ENCODE measurements around the gene RAP2A. TPM values are rescaled to one million over a fixed set of nuclear protein-coding genes. Genes with fewer than 3 reads are reported as not detected.

Gene RAP2A
- total RNA-seq, 4 donors from 2014 or later = 32.4 to 45.7 (median 33.5) TPM

GRCh38 chr13:97394542-97394941, 39.4 kb upstream of the RAP2A start:
- Histone ChIP-seq H3K4me1 (peaks cover 0 to 25% (median 0%) of the 10 kb centered on the region in 4 donors), H3K36me3 (peaks cover 0 to 21% (median 0%) of the 10 kb centered on the region in 3 donors), H3K4me3 (no peak overlapping the region), H3K9me3 (no peaks in the 10 kb centered on the region), H3K27me3 (no peaks in the 10 kb centered on the region), H3K27ac (no peak overlapping the region)
- TF ChIP-seq POLR2A (IDR thresholded peaks at IDR 0.05) = no peak
- TF ChIP-seq, protein P1, sequence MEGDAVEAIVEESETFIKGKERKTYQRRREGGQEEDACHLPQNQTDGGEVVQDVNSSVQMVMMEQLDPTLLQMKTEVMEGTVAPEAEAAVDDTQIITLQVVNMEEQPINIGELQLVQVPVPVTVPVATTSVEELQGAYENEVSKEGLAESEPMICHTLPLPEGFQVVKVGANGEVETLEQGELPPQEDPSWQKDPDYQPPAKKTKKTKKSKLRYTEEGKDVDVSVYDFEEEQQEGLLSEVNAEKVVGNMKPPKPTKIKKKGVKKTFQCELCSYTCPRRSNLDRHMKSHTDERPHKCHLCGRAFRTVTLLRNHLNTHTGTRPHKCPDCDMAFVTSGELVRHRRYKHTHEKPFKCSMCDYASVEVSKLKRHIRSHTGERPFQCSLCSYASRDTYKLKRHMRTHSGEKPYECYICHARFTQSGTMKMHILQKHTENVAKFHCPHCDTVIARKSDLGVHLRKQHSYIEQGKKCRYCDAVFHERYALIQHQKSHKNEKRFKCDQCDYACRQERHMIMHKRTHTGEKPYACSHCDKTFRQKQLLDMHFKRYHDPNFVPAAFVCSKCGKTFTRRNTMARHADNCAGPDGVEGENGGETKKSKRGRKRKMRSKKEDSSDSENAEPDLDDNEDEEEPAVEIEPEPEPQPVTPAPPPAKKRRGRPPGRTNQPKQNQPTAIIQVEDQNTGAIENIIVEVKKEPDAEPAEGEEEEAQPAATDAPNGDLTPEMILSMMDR (IDR thresholded peaks at IDR 0.05) = no peak
- no peak for DNase-seq (ENCODE audit: low spot score in 2 of 2)

GRCh38 chr13:97395447-97396136, 38.4 kb upstream of the RAP2A start:
- no peaks in the 10 kb centered on the region for H3K27me3 ChIP-seq
- H3K9me3 ChIP-seq = no peaks in the 10 kb centered on the region
- 66 to 67% methylated on average over 4 of the region's 4 CpGs for WGBS, 2 donors
- peaks cover 0 to 21% (median 0%) of the 10 kb centered on the region in 3 donors for H3K36me3 ChIP-seq
- H3K27ac ChIP-seq = peak overlapping the region in 1 of 4 donors; percentile 44
- DNase-seq (ENCODE audit: low spot score in 2 of 2) = no peak
- peaks cover 0 to 17% (median 0%) of the 10 kb centered on the region in 4 donors for H3K4me1 ChIP-seq
- no peak overlapping the region for H3K4me3 ChIP-seq
- TF ChIP-seq POLR2A (IDR thresholded peaks at IDR 0.05) (no peak), EP300 (IDR thresholded peaks at IDR 0.05) (no peak)
- TF ChIP-seq, protein P1 (IDR thresholded peaks at IDR 0.05) = no peak

DNA sequence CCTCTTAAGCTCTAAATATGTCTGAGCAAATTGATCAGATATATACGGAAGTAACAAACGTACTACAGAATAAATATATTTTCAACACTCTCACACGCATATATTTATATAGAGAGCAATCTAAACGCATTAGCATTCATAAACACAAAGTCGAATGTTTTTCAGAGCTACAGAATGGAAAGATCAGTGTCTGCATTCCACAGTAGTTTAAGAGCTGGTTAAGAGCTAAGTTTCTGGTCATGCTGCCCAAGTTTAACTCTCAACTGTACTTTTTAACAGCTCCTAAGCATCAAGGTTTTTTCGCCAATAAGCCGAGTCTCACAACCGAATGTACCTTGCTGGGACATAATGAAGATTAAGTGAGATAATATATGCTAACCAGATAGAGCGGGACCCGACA, 36.7 kb upstream of the RAP2A start:
- H3K36me3 ChIP-seq = peaks cover 0 to 12% (median 0%) of the 10 kb centered on the region in 3 donors
- 68% methylated on average over 10 of the region's 10 CpGs for WGBS, 2 donors
- H3K27ac ChIP-seq = no peak overlapping the region

DNA sequence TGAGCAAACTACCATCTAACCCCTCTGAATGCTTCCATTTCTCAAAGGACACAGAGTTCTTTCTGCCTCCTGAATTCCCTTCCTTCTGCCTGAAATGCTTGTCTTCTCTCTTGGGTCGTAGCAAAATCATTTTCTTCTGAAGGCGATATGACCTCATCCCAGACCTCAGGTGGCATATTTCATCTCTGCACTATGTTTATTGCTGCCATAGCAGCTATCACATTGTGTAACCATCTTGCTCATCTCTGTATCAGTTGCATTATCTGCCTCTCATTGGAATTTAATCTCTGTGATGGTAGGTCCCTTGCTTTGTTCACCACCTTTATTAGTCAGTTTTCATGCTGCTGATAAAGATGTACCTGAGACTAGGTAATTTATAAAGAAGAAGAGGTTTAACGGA, 32.5 kb upstream of the RAP2A start:
- H3K4me3 ChIP-seq = no peak overlapping the region
- H3K36me3 ChIP-seq = no peaks in the 10 kb centered on the region
- H3K27ac ChIP-seq = no peak overlapping the region
- DNase-seq (ENCODE audit: low spot score in 2 of 2) = no peak
- H3K4me1 ChIP-seq = peaks cover 0 to 2% (median 0%) of the 10 kb centered on the region in 4 donors
- no peaks in the 10 kb centered on the region for H3K27me3 ChIP-seq
- 67% methylated on average over 3 of the region's 3 CpGs for WGBS, 2 donors
- TF ChIP-seq POLR2A (IDR thresholded peaks at IDR 0.05) = no peak
- no peak for TF ChIP-seq EP300 (IDR thresholded peaks at IDR 0.05)
- no peaks in the 10 kb centered on the region for H3K9me3 ChIP-seq

More for the DNA sequence above, 36.7 kb upstream of the RAP2A start:
- no peak for DNase-seq (ENCODE audit: low spot score in 2 of 2)
- no peaks in the 10 kb centered on the region for H3K9me3 ChIP-seq
- TF ChIP-seq EP300 (IDR thresholded peaks at IDR 0.05) = no peak
- TF ChIP-seq POLR2A (IDR thresholded peaks at IDR 0.05) = no peak
- TF ChIP-seq, protein P1 (IDR thresholded peaks at IDR 0.05) = no peak
- peaks cover 0 to 2% (median 0%) of the 10 kb centered on the region in 4 donors for H3K4me1 ChIP-seq
- no peak overlapping the region for H3K4me3 ChIP-seq
- no peaks in the 10 kb centered on the region for H3K27me3 ChIP-seq

- no peak overlapping the region for H3K4me3 ChIP-seq
- H3K4me1 ChIP-seq = no peaks in the 10 kb centered on the region
- H3K36me3 ChIP-seq = no peaks in the 10 kb centered on the region
- 77 to 81% methylated on average over 3 of the region's 3 CpGs for WGBS, 2 donors
- H3K9me3 ChIP-seq = no peaks in the 10 kb centered on the region
- TF ChIP-seq EP300 (IDR thresholded peaks at IDR 0.05) = no peak
- TF ChIP-seq, protein P1 (IDR thresholded peaks at IDR 0.05) = no peak
- no peak for TF ChIP-seq POLR2A (IDR thresholded peaks at IDR 0.05)
- no peaks in the 10 kb centered on the region for H3K27me3 ChIP-seq
- DNase-seq (ENCODE audit: low spot score in 2 of 2) = no peak
- H3K27ac ChIP-seq = no peak overlapping the region
These were observed 29.8 kb upstream of the RAP2A start for GRCh38 chr13:97403893-97404750.
